H1 (cell line): ENCODE data around the gene DCDC2.

Source experiments
- CEBPB ChIP-seq: IDR thresholded peaks from 2 replicates; pipeline ENCODE4 v1.6.1; 2012; ENCODE audit warnings: low read depth, low read length
- CTCF ChIP-seq, 3 experiments: IDR thresholded peaks; 1 replicate in 2 of 3; 2 replicates in 1 of 3; pipeline versions ENCODE4 v1.5.1 to v1.6.1; 2011; ENCODE audit warnings: low read length in 3 of 3, mild to moderate bottlenecking in 3 of 3, inconsistent platforms in 2 of 3, low read depth in 1 of 3, moderate library complexity in 1 of 3; ENCODE audit not compliant: insufficient read depth in 1 of 3; ENCODE audit errors: control extremely low read depth in 1 of 3
- EGR1 ChIP-seq: IDR thresholded peaks from 2 replicates; pipeline ENCODE4 v1.6.1; 2011; ENCODE audit warnings: low read depth, low read length, borderline replicate concordance
- EP300 ChIP-seq, 2 experiments: IDR thresholded peaks; 1 replicate in 1 of 2; 2 replicates in 1 of 2; pipeline ENCODE4 v1.6.1; 2011 to 2012; ENCODE audit warnings: low read depth in 2 of 2, low read length in 2 of 2, mild to moderate bottlenecking in 2 of 2, borderline replicate concordance in 1 of 2, inconsistent platforms in 1 of 2, moderate library complexity in 1 of 2
- EZH2 ChIP-seq: fragments of 200-600 bp; sonication (generic); IDR thresholded peaks from 2 replicates; pipeline ENCODE4 v1.7.1; 2012; ENCODE audit warnings: low read depth, mild to moderate bottlenecking, moderate library complexity, low read length, inconsistent platforms; ENCODE audit not compliant: severe bottlenecking
- FOSL1 ChIP-seq: IDR thresholded peaks from 2 replicates; pipeline ENCODE4 v1.6.1; 2011; ENCODE audit warnings: mild to moderate bottlenecking, low read depth, low read length, moderate library complexity; ENCODE audit not compliant: insufficient read depth
- GABPA ChIP-seq: IDR thresholded peaks from 2 replicates; pipeline ENCODE4 v1.6.1; 2011; ENCODE audit warnings: mild to moderate bottlenecking, low read length, moderate library complexity, borderline replicate concordance; ENCODE audit not compliant: insufficient read depth
- NANOG ChIP-seq: IDR thresholded peaks from 2 replicates; pipeline ENCODE4 v1.6.1; 2011; ENCODE audit warnings: low read length, low read depth, mild to moderate bottlenecking, inconsistent platforms; ENCODE audit not compliant: insufficient read depth, poor library complexity, severe bottlenecking
- POLR2A ChIP-seq, 2 experiments: IDR thresholded peaks; 1 replicate in 1 of 2; 2 replicates in 1 of 2; pipeline ENCODE4 v1.6.1; 2011; ENCODE audit warnings: low read depth in 2 of 2, low read length in 2 of 2, mild to moderate bottlenecking in 2 of 2; ENCODE audit errors: control extremely low read depth in 1 of 2
- SRF ChIP-seq: IDR thresholded peaks from 2 replicates; pipeline ENCODE4 v1.6.1; 2011; ENCODE audit warnings: mild to moderate bottlenecking, low read depth, low read length, moderate library complexity
- ZNF274 ChIP-seq: IDR thresholded peaks from 2 replicates; pipeline ENCODE4 v1.7.0; 2012; ENCODE audit warnings: low read length, borderline replicate concordance; ENCODE audit errors: extremely low read depth
- TF ChIP-seq, protein P1 (sequence below): IDR thresholded peaks from 2 replicates; pipeline ENCODE4 v1.6.1; 2012; ENCODE audit warnings: low read length, inconsistent platforms

DNA sequence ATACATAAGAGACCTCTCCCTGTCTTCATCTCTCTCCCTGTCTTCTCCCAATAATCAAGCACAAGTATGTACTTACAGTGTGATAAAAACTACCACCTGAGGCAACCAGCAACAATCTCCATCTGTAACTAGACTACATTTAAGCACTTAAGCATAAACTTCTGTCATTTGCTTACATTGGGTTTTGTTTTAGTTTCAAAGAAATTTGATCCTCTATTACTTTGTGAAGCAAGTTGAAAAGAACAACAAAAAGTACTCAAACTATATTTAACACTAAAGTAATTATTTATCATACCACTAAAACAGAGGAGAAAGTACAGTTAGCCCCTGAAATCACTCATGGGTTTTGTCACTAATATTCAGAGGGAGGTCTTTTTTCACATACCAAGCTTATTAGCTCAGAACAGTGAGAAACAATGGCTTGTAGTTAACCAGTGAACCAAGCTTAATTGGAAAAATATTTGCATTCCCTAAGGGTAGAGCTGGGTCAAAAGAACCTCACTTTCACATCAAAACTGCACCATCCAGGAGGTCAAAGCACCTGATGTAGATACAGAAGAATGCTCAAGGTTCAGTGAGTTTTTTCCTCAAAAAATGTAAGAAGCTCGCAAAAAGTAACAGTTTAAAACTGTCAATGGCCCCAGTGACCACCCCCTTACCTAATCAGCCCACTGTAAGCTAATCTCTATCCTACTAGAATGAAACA lies 34.1 kb downstream of the DCDC2 start:
- TF ChIP-seq CEBPB: no peak
- TF ChIP-seq POLR2A (IDR thresholded peaks at IDR 0.05; ENCODE audit: control extremely low read depth in 1 of 2, low read depth in 2 of 2, low read length in 2 of 2): no peak
- no peak for TF ChIP-seq SRF
- TF ChIP-seq ZNF274: no peak
- no peak for TF ChIP-seq CTCF (IDR thresholded peaks at IDR 0.05; ENCODE audit: control extremely low read depth in 1 of 3, insufficient read depth in 1 of 3, low read depth in 1 of 3, low read length in 3 of 3)
- no peak for TF ChIP-seq EP300 (IDR thresholded peaks at IDR 0.05; ENCODE audit: borderline replicate concordance in 1 of 2, low read depth in 2 of 2, low read length in 2 of 2)
- no peak for TF ChIP-seq FOSL1
- no peak for TF ChIP-seq EZH2
- TF ChIP-seq NANOG: no peak
- TF ChIP-seq, protein P1, sequence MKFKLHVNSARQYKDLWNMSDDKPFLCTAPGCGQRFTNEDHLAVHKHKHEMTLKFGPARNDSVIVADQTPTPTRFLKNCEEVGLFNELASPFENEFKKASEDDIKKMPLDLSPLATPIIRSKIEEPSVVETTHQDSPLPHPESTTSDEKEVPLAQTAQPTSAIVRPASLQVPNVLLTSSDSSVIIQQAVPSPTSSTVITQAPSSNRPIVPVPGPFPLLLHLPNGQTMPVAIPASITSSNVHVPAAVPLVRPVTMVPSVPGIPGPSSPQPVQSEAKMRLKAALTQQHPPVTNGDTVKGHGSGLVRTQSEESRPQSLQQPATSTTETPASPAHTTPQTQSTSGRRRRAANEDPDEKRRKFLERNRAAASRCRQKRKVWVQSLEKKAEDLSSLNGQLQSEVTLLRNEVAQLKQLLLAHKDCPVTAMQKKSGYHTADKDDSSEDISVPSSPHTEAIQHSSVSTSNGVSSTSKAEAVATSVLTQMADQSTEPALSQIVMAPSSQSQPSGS: no peak
- TF ChIP-seq GABPA: no peak
- no peak for TF ChIP-seq EGR1
